Erythroblast (primary cell): Measurements from ENCODE around the gene TCF15.

Source experiments
- GATA1 ChIP-seq: IDR thresholded peaks from 2 replicates; pipeline ENCODE4 v1.6.1; 2011; ENCODE audit warnings: low read depth, mild to moderate bottlenecking, control low read depth, low read length, moderate library complexity
- POLR2A ChIP-seq: IDR thresholded peaks from 2 replicates; pipeline ENCODE4 v1.6.1; 2011; ENCODE audit warnings: mild to moderate bottlenecking, low read length

- TF ChIP-seq POLR2A, result no peak
- TF ChIP-seq GATA1, result no peak
Observed at GRCh38 chr20:607476-607875, 2.6 kb downstream of the TCF15 start.
